Measurements from ENCODE around the gene NUDT8. TPM values are rescaled to one million over a fixed set of nuclear protein-coding genes. Genes with fewer than 3 reads are reported as not detected.

Gene NUDT8
- total and polyA plus RNA-seq, 2 of the 8 experiments (the other 6 are each of a cell fraction or from before 2014, with no cell fraction given) = 7.2 to 8.3 TPM

DNA sequence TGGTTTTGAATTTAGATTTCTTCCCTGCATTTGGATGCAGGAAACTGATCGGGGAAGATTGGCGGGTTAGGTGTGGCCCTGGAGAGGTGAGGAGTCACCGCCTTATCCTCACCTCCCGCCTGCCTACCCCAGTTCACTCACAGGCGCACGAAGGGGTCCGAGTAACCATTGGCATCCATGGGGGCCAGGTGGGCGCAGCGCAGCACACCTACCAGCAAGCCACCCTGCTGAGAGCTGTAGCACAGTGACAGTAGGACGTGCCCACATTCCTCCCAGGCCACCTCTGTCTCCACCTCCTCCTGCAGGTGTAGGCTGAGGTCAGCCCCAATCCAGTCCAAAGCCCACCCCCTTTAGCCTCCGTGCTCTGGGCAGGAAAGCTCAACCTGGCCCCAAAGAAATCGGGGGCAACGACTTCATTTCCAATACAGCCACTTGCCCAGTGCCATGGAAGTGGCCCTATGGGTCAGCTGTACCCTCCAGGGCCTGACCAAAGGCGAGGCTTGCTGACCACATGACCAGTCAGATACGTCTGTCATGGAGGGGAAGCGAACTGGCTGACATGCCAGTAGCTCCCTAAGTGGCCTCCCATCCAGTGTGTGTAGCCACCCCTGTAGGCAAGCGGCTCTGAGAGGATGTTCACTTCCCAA lies 16.3 kb downstream of the NUDT8 start:
- Histone ChIP-seq H3K79me1 (ENCODE audit: low read depth, low read length) (no peaks in the 10 kb centered on the region), H3K27me3 (replicated peaks in 1 of 4; ENCODE audit: control insufficient read depth in 3 of 4, extremely low read depth in 1 of 4, insufficient read depth in 3 of 4, low read length in 3 of 4) (peaks cover 0 to 10% (median 5%) of the 10 kb centered on the region in 4 experiments; a peak in 6 of 7 replicates), H2BK20ac (ENCODE audit: low read length) (0 out of 2 replicates have a peak overlapping the region, but pooled peaks have one; percentile 13), H4K91ac (replicated peaks; ENCODE audit: insufficient read length, low read length) (peak overlapping the region; percentile 38), H2AK5ac (ENCODE audit: low read depth, low read length) (peak overlapping the region; percentile 86; the same call in 1 of the 2 replicates), H3K27ac (ENCODE audit: low read depth, low read length) (no peak overlapping the region), H2BK15ac (ENCODE audit: low read length) (peak overlapping the region; percentile 72; the same call in 1 of the 2 replicates), H3K18ac (ENCODE audit: extremely low read depth, low read length) (no peak overlapping the region; the same call in 1 of the 2 replicates), H2AFZ (ENCODE audit: low read length) (no peak overlapping the region), H3K56ac (replicated peaks; ENCODE audit: insufficient read length, low read depth, low read length) (no peak overlapping the region), H2BK5ac (ENCODE audit: low read depth, low read length) (0 out of 2 replicates have a peak overlapping the region, but pooled peaks have one; percentile 60), H2BK120ac (replicated peaks; ENCODE audit: low read depth, low read length) (no peak overlapping the region), H3K23me2 (ENCODE audit: low read depth, low read length) (peaks cover 4% of the 10 kb centered on the region; the same call in 1 of the 2 replicates), H3K4me1 (replicated peaks in 1 of 4; ENCODE audit: control insufficient read depth in 3 of 4, insufficient read depth in 4 of 4, low read length in 3 of 4) (peaks cover 13 to 36% (median 31%) of the 10 kb centered on the region in 4 experiments), H3K4me2 (ENCODE audit: insufficient read depth in 1 of 2, low read depth in 2 of 2, low read length in 2 of 2) (peak overlapping the region; percentile 15 to 57; a peak in 3 of 4 replicates), H3K14ac (ENCODE audit: insufficient read length) (no peak overlapping the region), H4K5ac (ENCODE audit: insufficient read length, low read depth, low read length) (no peak overlapping the region), H3K79me2 (ENCODE audit: control insufficient read depth in 1 of 2, insufficient read depth in 2 of 2, low read length in 2 of 2) (no peaks in the 10 kb centered on the region), H3K9me3 (ENCODE audit: insufficient read depth in 2 of 2, low read depth in 1 of 2, low read length in 1 of 2) (no peaks in the 10 kb centered on the region), H3K4me3 (ENCODE audit: extremely low read depth in 1 of 4, insufficient read depth in 2 of 4, low read depth in 3 of 4, low read length in 4 of 4) (no peak overlapping the region; a peak in 1 of 8 replicates), H2BK12ac (ENCODE audit: low read depth, low read length) (no peak overlapping the region), H3K9ac (replicated peaks in 1 of 4; ENCODE audit: extremely low read depth in 1 of 4, low read depth in 3 of 4, low read length in 3 of 4) (no peak overlapping the region; a peak in 1 of 7 replicates), H3K4ac (replicated peaks; ENCODE audit: insufficient read length, low read depth, low read length) (no peak overlapping the region), H3K36me3 (ENCODE audit: control insufficient read depth in 2 of 4, insufficient read depth in 4 of 4, low read length in 3 of 4) (peaks cover 5 to 19% (median 12%) of the 10 kb centered on the region in 4 experiments; a peak in 7 of 8 replicates), H3K23ac (ENCODE audit: insufficient read length) (no peak overlapping the region), H4K20me1 (replicated peaks in 1 of 2; ENCODE audit: control insufficient read depth in 1 of 2, insufficient read depth in 2 of 2, low read length in 2 of 2) (peaks cover 0 to 6% of the 10 kb centered on the region in 2 experiments), H4K8ac (ENCODE audit: extremely low read depth, insufficient read depth, low read length) (peak overlapping the region; percentile 74)
- CTCF ChIA-PET (ENCODE audit: partially characterized antibody) = interaction anchor here (0.6 to 7.3 kb wide), 26 partner anchors 9 to 115 kb away, joined by 3 to 117 read pairs (median 3); partner anchors contain the start of genes GSTP1 and NUDT8
- no peak for FAIRE-seq
- TF ChIP-seq SIX5 (IDR thresholded peaks at IDR 0.05; ENCODE audit: low read depth, low read length) (no peak), TAF7 (optimal IDR thresholded peaks at IDR 0.05; ENCODE audit: borderline replicate concordance, low read depth, low read length) (no peak)
- no peak for DNase-seq (ENCODE audit: low read depth in 1 of 2, low spot score in 2 of 2)
- 82% methylated on average over 14 of the region's 17 CpGs; no CpG with 5 or more reads in 1 of the 2 experiments for WGBS, 2 experiments (ENCODE audit: extremely low coverage in 1 of 2, insufficient coverage in 1 of 2, insufficient read length in 1 of 2, insufficient replicate concordance in 2 of 2, low coverage in 1 of 2, low lambda C conversion rate in 2 of 2, missing lambda C conversion rate in 1 of 2)
- POLR2A ChIA-PET (ENCODE audit: partially characterized antibody) = interaction anchor here (0.6 to 10.7 kb wide), 6 partner anchors 9 to 356 kb away, joined by 3 to 194 read pairs (median 4); partner anchors contain the start of genes GSTP1 and NUDT8
